ENCODE measurements around the gene SIMC1.

Gene SIMC1

GRCh38 chr5:176388444-176389134, 150.4 kb downstream of the SIMC1 start, which contains the start of the genes HIGD2A and NOP16:
Gene HIGD2A, plus strand, starts transcription at chr5:176388751. Its CDS starts 69 bp downstream, at chr5:176388820.
Gene NOP16, minus strand, starts transcription at chr5:176388598. Its CDS starts 59 bp downstream, at chr5:176388539.
- H3K36me3 ChIP-seq (ENCODE audit: insufficient read depth, low read depth, low read length), result peaks cover 55% of the 10 kb centered on the region
- no peaks in the 10 kb centered on the region for H3K27me3 ChIP-seq (ENCODE audit: insufficient read depth, low read length)
- peak within 1 kb of the TSS; percentile 86 for H3K4me3 ChIP-seq (ENCODE audit: low read length)
- H3K9ac ChIP-seq (ENCODE audit: low read depth, low read length), result peak within 1 kb of the TSS; percentile 95
- no peaks in the 10 kb centered on the region for H3K9me3 ChIP-seq (ENCODE audit: insufficient read depth, low read depth, low read length)
- peak within 1 kb of the TSS; percentile 97 for H3K27ac ChIP-seq (ENCODE audit: low read length)
- peaks cover 5% of the 10 kb centered on the region; the same call in 1 of the 2 replicates for H3K4me1 ChIP-seq (ENCODE audit: insufficient read depth, low read length)

DNA sequence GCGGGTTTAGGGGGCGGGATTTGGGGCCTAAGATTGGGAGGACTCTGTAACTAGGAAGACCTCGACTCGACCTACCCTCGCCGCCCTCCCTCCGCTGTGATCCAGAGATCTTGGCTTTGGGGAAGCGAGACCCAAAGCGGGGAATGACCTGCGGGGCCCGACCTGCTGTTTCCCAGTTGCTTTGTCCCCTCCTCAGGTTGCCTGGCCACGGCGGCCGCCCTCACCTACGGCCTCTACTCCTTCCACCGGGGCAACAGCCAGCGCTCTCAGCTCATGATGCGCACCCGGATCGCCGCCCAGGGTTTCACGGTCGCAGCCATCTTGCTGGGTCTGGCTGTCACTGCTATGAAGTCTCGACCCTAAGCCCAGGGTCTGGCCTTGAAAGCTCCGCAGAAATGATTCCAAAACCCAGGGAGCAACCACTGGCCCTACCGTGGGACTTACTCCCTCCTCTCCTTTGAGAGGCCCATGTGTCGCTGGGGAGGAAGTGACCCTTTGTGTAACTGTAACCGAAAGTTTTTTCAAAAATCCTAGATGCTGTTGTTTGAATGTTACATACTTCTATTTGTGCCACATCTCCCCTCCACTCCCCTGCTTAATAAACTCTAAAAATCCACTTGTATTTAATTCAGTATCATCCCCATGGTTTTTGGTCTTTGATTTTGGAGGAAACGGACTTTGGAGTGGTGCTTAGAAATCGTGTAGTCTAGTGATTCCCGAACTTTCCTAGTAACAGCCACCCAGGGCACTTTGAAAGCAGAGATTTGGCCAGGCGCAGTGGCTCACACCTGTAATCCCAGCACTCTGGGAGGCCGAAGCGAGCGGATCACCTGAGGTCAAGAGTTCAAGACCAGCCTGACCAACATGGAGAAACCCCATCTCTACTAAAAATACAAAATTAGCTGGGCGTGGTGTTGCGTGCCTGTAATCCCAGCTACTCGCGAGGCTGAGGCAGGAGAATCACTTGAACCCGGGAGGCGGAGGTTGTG, 151.2 kb downstream of the SIMC1 start:
- H3K27ac ChIP-seq (ENCODE audit: low read length), result peak overlapping the region; percentile 77
- peak overlapping the region; percentile 86 for H3K4me3 ChIP-seq (ENCODE audit: low read length)
- H3K4me1 ChIP-seq (ENCODE audit: insufficient read depth, low read length), result peaks cover 5% of the 10 kb centered on the region; the same call in 1 of the 2 replicates
- no peaks in the 10 kb centered on the region for H3K27me3 ChIP-seq (ENCODE audit: insufficient read depth, low read length)
- no peaks in the 10 kb centered on the region for H3K9me3 ChIP-seq (ENCODE audit: insufficient read depth, low read depth, low read length)
- H3K9ac ChIP-seq (ENCODE audit: low read depth, low read length), result peak overlapping the region; percentile 95
- peaks cover 47% of the 10 kb centered on the region for H3K36me3 ChIP-seq (ENCODE audit: insufficient read depth, low read depth, low read length)

- Histone ChIP-seq H3K4me3 (ENCODE audit: low read length) (no peak overlapping the region), H3K4me1 (ENCODE audit: insufficient read depth, low read length) (peaks cover 5% of the 10 kb centered on the region; the same call in 1 of the 2 replicates)
Observed at GRCh38 chr5:176391479-176391878, 153.3 kb downstream of the SIMC1 start.

DNA sequence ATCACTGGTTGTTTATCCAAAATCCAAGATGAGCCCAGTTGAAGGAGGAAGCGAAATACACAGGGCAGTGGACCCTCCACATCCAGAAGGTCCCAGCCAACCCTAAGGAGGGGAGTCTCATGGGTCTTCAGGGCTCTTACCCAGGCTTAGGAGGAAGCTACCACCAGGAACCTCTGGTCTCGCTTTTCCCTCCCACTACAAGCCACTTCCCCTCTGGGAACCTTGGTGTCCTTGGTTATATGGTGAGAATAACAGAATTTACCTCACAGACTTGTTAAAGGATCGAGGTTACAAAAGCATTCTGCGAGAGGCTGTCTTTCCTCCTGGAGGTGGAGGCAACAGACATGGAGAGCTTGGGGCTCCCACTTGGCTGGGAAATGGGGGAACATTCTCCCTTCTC, 153.8 kb downstream of the SIMC1 start:
- Histone ChIP-seq H3K36me3 (ENCODE audit: insufficient read depth, low read depth, low read length) (peaks cover 21% of the 10 kb centered on the region; the same call in 1 of the 2 replicates), H3K27me3 (ENCODE audit: insufficient read depth, low read length) (no peaks in the 10 kb centered on the region), H3K4me1 (ENCODE audit: insufficient read depth, low read length) (peaks cover 5% of the 10 kb centered on the region; the same call in 1 of the 2 replicates), H3K4me3 (ENCODE audit: low read length) (no peak overlapping the region), H3K9me3 (ENCODE audit: insufficient read depth, low read depth, low read length) (no peaks in the 10 kb centered on the region), H3K9ac (ENCODE audit: low read depth, low read length) (no peak overlapping the region), H3K27ac (ENCODE audit: low read length) (no peak overlapping the region)

More at GRCh38 chr5:176391479-176391878, 153.3 kb downstream of the SIMC1 start:
- Histone ChIP-seq H3K9ac (ENCODE audit: low read depth, low read length) (no peak overlapping the region), H3K27me3 (ENCODE audit: insufficient read depth, low read length) (no peaks in the 10 kb centered on the region), H3K36me3 (ENCODE audit: insufficient read depth, low read depth, low read length) (peaks cover 26% of the 10 kb centered on the region), H3K27ac (ENCODE audit: low read length) (no peak overlapping the region), H3K9me3 (ENCODE audit: insufficient read depth, low read depth, low read length) (no peaks in the 10 kb centered on the region)

DNA sequence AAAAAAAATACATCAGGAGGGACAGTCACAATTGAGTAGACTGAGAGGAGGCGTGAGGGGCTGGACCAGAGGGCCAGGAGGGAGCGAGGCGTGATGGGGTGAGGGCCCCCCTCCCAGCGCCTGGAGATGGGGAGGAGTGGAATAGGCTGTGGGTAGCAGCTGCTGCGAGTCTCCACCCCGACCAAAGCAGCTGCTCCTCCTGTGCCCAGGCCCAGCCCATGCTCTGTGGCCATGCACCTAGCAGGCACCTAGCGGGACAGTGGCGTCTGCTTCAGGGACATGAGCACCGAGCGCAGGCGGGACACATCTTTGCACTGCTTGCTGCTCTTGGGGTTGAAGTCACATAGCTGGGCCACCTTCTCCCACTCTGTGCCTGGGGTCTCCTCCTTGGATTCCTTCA, 154.3 kb downstream of the SIMC1 start:
- peaks cover 17% of the 10 kb centered on the region; the same call in 1 of the 2 replicates for H3K36me3 ChIP-seq (ENCODE audit: insufficient read depth, low read depth, low read length)
- no peaks in the 10 kb centered on the region for H3K9me3 ChIP-seq (ENCODE audit: insufficient read depth, low read depth, low read length)
- no peak overlapping the region for H3K4me3 ChIP-seq (ENCODE audit: low read length)
- peaks cover 2% of the 10 kb centered on the region; the same call in 1 of the 2 replicates for H3K4me1 ChIP-seq (ENCODE audit: insufficient read depth, low read length)
- no peaks in the 10 kb centered on the region for H3K27me3 ChIP-seq (ENCODE audit: insufficient read depth, low read length)
- H3K9ac ChIP-seq (ENCODE audit: low read depth, low read length), result no peak overlapping the region
- H3K27ac ChIP-seq (ENCODE audit: low read length), result no peak overlapping the region

DNA sequence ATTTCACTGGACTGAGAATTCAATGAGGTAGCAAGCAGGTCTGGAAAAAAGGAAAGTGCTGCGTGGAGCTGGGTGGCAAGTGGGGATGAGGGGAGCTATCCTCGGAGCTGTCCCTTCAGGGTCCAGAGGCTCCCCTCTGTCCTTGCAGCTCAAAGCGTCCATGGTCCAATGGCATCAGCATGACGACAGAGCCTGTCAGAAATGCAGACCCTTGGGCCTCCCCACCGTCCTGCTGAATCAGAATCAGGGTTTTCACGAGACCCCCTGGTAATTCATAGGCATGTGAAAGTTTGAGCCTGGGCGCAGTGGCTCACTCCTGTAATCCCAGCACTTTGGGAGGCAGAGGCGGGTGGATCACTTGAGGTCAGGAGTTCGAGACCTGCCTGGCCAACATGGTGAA, 155.9 kb downstream of the SIMC1 start:
- Histone ChIP-seq H3K9ac (ENCODE audit: low read depth, low read length) (no peak overlapping the region), H3K4me3 (ENCODE audit: low read length) (no peak overlapping the region), H3K27ac (ENCODE audit: low read length) (no peak overlapping the region), H3K27me3 (ENCODE audit: insufficient read depth, low read length) (no peaks in the 10 kb centered on the region), H3K4me1 (ENCODE audit: insufficient read depth, low read length) (0 out of 2 replicates have a peak, but pooled peaks cover 2% of the 10 kb centered on the region), H3K9me3 (ENCODE audit: insufficient read depth, low read depth, low read length) (no peaks in the 10 kb centered on the region), H3K36me3 (ENCODE audit: insufficient read depth, low read depth, low read length) (peaks cover 17% of the 10 kb centered on the region; the same call in 1 of the 2 replicates)

DNA sequence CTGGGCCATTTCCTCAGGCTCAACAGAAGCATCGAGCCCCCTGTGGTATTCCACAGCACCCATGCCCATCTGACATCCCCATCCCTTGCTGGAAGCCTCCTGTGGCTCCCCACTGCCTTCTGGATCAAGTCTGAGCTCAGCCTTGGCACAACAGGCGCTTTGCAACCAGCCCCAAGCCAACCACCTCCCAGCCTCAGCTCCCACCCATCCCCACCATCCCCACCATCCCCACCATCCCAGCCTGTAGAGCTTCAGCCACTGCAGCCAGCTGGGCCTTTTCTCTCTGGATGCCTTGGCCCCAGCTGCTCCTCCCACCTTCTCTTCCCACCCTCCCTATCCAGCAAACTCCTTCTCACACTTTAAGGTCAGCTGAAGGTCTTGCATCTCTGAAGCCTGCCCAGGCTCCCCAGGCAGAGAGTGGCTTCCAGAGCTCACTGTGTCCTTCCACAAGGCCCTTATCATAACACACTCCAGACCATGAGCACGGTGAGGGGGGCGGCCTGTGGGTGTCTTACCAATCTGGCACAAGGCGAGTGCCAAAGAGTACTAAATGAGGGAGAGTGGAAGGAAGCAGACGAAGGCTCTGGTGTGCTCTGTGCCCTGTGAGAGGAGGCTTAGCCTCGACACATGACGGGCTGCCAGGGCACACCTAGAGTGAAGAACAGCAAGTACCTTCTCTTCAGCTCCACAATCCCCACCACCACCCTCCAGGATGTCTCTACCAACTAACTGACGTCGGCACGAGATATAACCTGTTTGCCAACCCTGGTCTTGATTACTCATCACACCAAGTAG, 156.9 kb downstream of the SIMC1 start:
- no peaks in the 10 kb centered on the region for H3K9me3 ChIP-seq (ENCODE audit: insufficient read depth, low read depth, low read length)
- no peaks in the 10 kb centered on the region for H3K4me1 ChIP-seq (ENCODE audit: insufficient read depth, low read length)
- H3K27ac ChIP-seq (ENCODE audit: low read length), result no peak overlapping the region
- no peak overlapping the region for H3K9ac ChIP-seq (ENCODE audit: low read depth, low read length)
- no peaks in the 10 kb centered on the region for H3K27me3 ChIP-seq (ENCODE audit: insufficient read depth, low read length)
- no peak overlapping the region for H3K4me3 ChIP-seq (ENCODE audit: low read length)
- H3K36me3 ChIP-seq (ENCODE audit: insufficient read depth, low read depth, low read length), result peaks cover 17% of the 10 kb centered on the region; the same call in 1 of the 2 replicates

Data from iPS-20b (cell line).